ENCODE data around the gene EPB42. TPM values are rescaled to one million over a fixed set of nuclear protein-coding genes. Genes with fewer than 3 reads are reported as not detected.

The EPB42 gene
- total RNA-seq, 2 donors from 2014 or later, result not detected

DNA sequence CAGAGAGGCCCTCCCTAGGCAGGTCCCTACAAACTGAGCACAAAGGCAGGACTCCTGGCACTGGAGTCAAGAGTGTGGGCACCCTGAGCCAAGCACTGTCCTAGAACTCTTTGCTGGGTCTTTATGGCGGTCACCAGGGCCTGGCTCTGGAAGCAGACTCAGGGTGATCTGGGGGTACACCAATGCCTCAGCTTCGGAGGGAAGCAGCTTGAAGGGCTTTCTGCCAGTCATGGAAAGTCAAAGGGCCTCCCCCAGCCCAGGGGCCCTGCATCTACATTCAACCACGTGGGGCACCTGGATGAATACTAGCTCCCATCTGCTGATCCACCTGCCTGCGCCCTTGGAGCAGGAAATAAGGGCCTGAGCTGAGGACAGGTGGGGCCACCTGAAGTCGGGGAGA, 7.4 kb downstream of the EPB42 start:
- DNase-seq (ENCODE audit: low spot score), result no peak
- no peaks in the 10 kb centered on the region for H3K9me3 Mint-ChIP-seq
- no peaks in the 10 kb centered on the region for H3K4me1 Mint-ChIP-seq (ENCODE audit: low read depth in 2 of 2)
- no peak overlapping the region for H3K27ac Mint-ChIP-seq
- ATAC-seq, result no peak
- H3K27me3 Mint-ChIP-seq, result peaks cover 5 to 6% of the 10 kb centered on the region in 2 donors
- H3K4me3 Mint-ChIP-seq, result no peak overlapping the region
- H3K36me3 Mint-ChIP-seq, result no peaks in the 10 kb centered on the region

DNA sequence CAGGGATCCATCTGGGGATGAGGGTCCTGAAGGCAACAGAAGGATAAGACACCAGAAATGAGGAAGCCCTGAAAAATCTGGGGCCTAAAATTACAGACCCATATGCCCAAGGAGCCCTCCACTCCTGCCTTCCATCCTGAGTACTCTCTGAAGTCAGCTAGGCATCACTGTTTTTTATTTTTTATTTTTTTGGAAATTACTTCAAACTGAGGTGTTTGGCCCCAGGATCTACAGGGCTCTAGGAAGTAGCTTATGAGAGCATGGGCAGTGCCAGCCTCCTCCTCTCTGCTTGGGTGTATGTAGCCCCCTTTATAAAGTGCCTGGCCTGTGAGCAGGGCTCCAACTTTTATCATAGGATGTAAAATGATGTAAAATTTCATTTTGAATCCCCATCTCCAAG, 7.9 kb downstream of the EPB42 start:
- H3K9me3 Mint-ChIP-seq, result no peaks in the 10 kb centered on the region
- no peaks in the 10 kb centered on the region for H3K36me3 Mint-ChIP-seq
- DNase-seq (ENCODE audit: low spot score) (no peak), ATAC-seq (no peak)
- peaks cover 6 to 11% of the 10 kb centered on the region in 2 donors for H3K27me3 Mint-ChIP-seq
- no peak overlapping the region for H3K4me3 Mint-ChIP-seq
- H3K27ac Mint-ChIP-seq, result no peak overlapping the region
- no peaks in the 10 kb centered on the region for H3K4me1 Mint-ChIP-seq (ENCODE audit: low read depth in 2 of 2)

DNA sequence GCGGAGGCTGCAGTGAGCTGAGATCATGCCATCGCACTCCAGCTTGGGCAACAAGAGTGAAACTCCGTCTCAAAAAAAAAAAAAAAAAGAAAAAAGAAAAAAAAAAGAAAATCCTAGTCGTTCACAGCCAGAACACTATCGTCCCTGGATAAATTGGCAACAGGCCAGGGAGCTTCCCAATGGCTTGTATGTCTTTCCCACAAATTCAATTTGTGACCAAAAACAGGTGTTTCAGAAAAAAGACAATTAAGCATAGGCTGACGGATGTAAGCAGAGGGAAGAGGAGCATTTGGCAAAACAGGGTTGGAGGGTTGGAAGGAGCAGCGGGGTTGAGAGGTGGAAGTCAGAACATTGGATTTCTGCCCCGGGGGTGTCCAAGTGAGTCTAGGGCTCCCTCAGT, 8.5 kb downstream of the EPB42 start:
- ATAC-seq, result no peak
- DNase-seq (ENCODE audit: low spot score), result no peak
- H3K4me1 Mint-ChIP-seq (ENCODE audit: low read depth in 2 of 2), result no peaks in the 10 kb centered on the region
- no peaks in the 10 kb centered on the region for H3K36me3 Mint-ChIP-seq
- H3K27ac Mint-ChIP-seq, result no peak overlapping the region
- H3K9me3 Mint-ChIP-seq, result no peaks in the 10 kb centered on the region
- peaks cover 6 to 14% of the 10 kb centered on the region in 2 donors for H3K27me3 Mint-ChIP-seq
- H3K4me3 Mint-ChIP-seq, result no peak overlapping the region

- H3K4me1 Mint-ChIP-seq (ENCODE audit: low read depth in 2 of 2), result no peaks in the 10 kb centered on the region
- no peak overlapping the region for H3K4me3 Mint-ChIP-seq
- H3K27me3 Mint-ChIP-seq, result peaks cover 6 to 14% of the 10 kb centered on the region in 2 donors
- ATAC-seq (no peak), DNase-seq (ENCODE audit: low spot score) (no peak)
- H3K9me3 Mint-ChIP-seq, result no peaks in the 10 kb centered on the region
- peak overlapping the region in 1 of 2 donors; percentile 44 for H3K27ac Mint-ChIP-seq
- H3K36me3 Mint-ChIP-seq, result no peaks in the 10 kb centered on the region
Measured at GRCh38 chr15:43211224-43211735, 9.5 kb downstream of the EPB42 start.

DNA sequence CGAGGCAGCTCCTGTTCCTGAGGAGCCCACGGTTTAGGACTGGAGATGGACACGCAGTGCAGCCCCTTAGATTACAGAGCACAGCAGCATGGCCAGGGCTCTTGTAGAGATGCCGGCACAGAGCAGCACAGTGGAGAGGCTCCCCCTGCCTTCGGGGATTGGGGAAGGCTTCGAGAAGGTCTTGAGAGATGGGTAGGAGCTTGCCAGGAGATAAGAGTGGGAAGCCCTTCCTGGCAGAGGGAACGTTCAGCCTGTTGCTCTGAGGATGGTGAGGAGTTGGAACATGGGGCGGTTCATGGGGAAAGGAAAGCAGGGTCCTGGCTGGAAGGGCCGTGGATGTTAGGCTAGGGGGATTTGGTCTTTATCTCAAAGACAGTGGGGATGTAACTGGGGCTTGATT, 10.0 kb downstream of the EPB42 start:
- H3K27me3 Mint-ChIP-seq, result peaks cover 8 to 14% of the 10 kb centered on the region in 2 donors
- H3K4me3 Mint-ChIP-seq, result no peak overlapping the region
- ATAC-seq, result no peak
- no peaks in the 10 kb centered on the region for H3K9me3 Mint-ChIP-seq
- no peak for DNase-seq (ENCODE audit: low spot score)
- no peaks in the 10 kb centered on the region for H3K4me1 Mint-ChIP-seq (ENCODE audit: low read depth in 2 of 2)
- H3K27ac Mint-ChIP-seq, result peak overlapping the region in 1 of 2 donors; percentile 44
- H3K36me3 Mint-ChIP-seq, result no peaks in the 10 kb centered on the region

GRCh38 chr15:43210172-43210745, 10.6 kb downstream of the EPB42 start:
- Mint-ChIP-seq H3K4me3 (no peak overlapping the region), H3K27me3 (peaks cover 9 to 14% of the 10 kb centered on the region in 2 donors), H3K4me1 (ENCODE audit: low read depth in 2 of 2) (no peaks in the 10 kb centered on the region), H3K36me3 (no peaks in the 10 kb centered on the region), H3K9me3 (no peaks in the 10 kb centered on the region), H3K27ac (peak overlapping the region in 1 of 2 donors; percentile 44)
- DNase-seq (ENCODE audit: low spot score) (no peak), ATAC-seq (no peak)

GRCh38 chr15:43209059-43209824, 11.6 kb downstream of the EPB42 start:
- H3K27ac Mint-ChIP-seq, result no peak overlapping the region

GRCh38 chr15:43208052-43209002, 12.5 kb downstream of the EPB42 start:
- no peak overlapping the region for H3K27ac Mint-ChIP-seq
- peaks cover 14% of the 10 kb centered on the region in 2 donors for H3K27me3 Mint-ChIP-seq
- ATAC-seq, result no peak

More at GRCh38 chr15:43209059-43209824, 11.6 kb downstream of the EPB42 start:
- H3K27me3 Mint-ChIP-seq, result peaks cover 12 to 14% of the 10 kb centered on the region in 2 donors
- no peak overlapping the region for H3K4me3 Mint-ChIP-seq
- DNase-seq (ENCODE audit: low spot score) (no peak), ATAC-seq (no peak)
- no peaks in the 10 kb centered on the region for H3K9me3 Mint-ChIP-seq
- no peaks in the 10 kb centered on the region for H3K36me3 Mint-ChIP-seq
- H3K4me1 Mint-ChIP-seq (ENCODE audit: low read depth in 2 of 2), result peaks cover 4% of the 10 kb centered on the region in 2 donors

GRCh38 chr15:43207024-43207423, 13.8 kb downstream of the EPB42 start:
- no peaks in the 10 kb centered on the region for H3K36me3 Mint-ChIP-seq
- no peak overlapping the region for H3K4me3 Mint-ChIP-seq
- ATAC-seq (no peak), DNase-seq (ENCODE audit: low spot score) (no peak)
- peaks cover 7% of the 10 kb centered on the region in 2 donors for H3K4me1 Mint-ChIP-seq (ENCODE audit: low read depth in 2 of 2)
- H3K27ac Mint-ChIP-seq, result no peak overlapping the region
- H3K9me3 Mint-ChIP-seq, result no peaks in the 10 kb centered on the region
- H3K27me3 Mint-ChIP-seq, result peaks cover 14% of the 10 kb centered on the region in 2 donors

More at GRCh38 chr15:43208052-43209002, 12.5 kb downstream of the EPB42 start:
- DNase-seq (ENCODE audit: low spot score), result no peak
- peaks cover 7% of the 10 kb centered on the region in 2 donors for H3K4me1 Mint-ChIP-seq (ENCODE audit: low read depth in 2 of 2)
- H3K4me3 Mint-ChIP-seq, result no peak overlapping the region
- H3K9me3 Mint-ChIP-seq, result no peaks in the 10 kb centered on the region
- H3K36me3 Mint-ChIP-seq, result no peaks in the 10 kb centered on the region

GRCh38 chr15:43206054-43206453, 14.8 kb downstream of the EPB42 start:
- H3K4me3 Mint-ChIP-seq, result no peak overlapping the region

DNA sequence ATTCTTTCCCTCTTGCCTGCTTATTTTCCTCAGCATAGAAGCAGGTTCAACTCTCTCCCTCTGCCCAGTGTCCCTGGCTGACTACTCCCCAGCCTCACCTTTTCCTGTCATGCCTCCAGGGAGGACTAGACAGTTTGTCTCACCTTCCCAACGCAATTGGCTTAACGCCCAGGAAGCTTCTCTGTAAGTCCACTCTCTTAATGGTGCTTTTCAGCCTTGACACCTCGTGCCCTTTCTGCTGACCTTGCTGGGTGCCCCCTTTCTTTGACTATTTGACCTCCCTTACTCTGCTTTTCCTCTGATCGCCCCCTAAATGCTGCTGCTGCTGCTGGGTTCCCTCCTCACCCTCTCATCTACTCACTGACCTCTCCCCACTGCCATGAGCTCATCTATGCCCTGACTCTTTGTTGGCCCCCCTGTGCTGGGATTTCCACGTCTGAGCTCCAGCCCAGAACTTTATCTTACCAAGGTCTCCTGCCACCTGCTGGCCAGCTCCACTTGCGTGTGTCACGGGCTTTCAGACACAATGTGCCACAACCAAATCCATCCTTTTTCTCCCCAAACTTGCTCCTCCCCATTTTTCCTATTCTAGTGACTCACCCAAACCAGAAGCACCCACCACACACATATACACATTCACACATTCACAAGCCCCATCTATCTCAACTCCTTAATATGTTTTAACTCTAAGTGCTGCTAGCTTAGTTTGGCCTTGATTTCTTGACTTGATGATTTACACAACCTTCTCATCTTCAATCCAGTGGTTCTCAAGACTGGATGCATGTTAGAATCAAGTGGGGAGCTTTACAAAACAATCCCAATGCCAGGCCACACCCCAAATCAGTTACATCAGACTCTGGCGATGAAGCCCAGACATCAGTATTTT, 16.6 kb downstream of the EPB42 start:
- ATAC-seq (peak in 1 of 2 donors; percentile 46), DNase-seq (ENCODE audit: low spot score) (no peak)
- Mint-ChIP-seq H3K4me3 (no peak overlapping the region), H3K27ac (no peak overlapping the region), H3K9me3 (no peaks in the 10 kb centered on the region), H3K36me3 (no peaks in the 10 kb centered on the region), H3K27me3 (peaks cover 14% of the 10 kb centered on the region in 2 donors), H3K4me1 (ENCODE audit: low read depth in 2 of 2) (peaks cover 7% of the 10 kb centered on the region in 2 donors)

More at GRCh38 chr15:43206054-43206453, 14.8 kb downstream of the EPB42 start:
- no peaks in the 10 kb centered on the region for H3K9me3 Mint-ChIP-seq
- H3K4me1 Mint-ChIP-seq (ENCODE audit: low read depth in 2 of 2), result peaks cover 7% of the 10 kb centered on the region in 2 donors
- peaks cover 14% of the 10 kb centered on the region in 2 donors for H3K27me3 Mint-ChIP-seq
- ATAC-seq, result no peak
- DNase-seq (ENCODE audit: low spot score), result no peak
- H3K27ac Mint-ChIP-seq, result no peak overlapping the region
- no peaks in the 10 kb centered on the region for H3K36me3 Mint-ChIP-seq

DNA sequence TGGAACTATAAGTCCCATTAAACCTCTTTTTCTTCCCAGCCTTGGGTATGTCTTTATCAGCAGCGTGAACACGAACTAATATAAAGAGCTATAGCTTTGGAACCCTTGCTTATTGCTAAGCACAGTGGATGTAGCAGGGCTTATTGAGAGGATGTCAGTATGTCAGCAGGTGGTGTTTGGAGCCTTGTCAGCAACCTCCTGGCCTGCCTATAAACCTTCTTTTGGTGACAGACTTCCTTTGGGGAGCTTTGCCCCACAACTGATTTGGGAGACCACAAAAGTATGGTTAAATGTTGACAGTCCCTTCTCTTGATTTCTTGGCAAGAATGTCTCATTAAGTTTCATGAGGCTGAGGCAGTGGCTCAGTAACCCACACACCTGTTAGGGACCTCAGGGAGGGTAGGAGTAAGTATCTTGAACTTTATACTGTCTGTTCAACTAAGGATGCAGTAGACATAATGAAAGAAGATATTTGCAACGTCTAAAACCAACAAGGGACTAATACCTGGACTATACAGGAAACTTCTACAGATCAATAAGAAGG, 20.8 kb downstream of the EPB42 start:
- no peak for ATAC-seq

More for the DNA sequence above, 20.8 kb downstream of the EPB42 start:
- Mint-ChIP-seq H3K4me3 (no peak overlapping the region), H3K27ac (no peak overlapping the region), H3K27me3 (peaks cover 0 to 5% of the 10 kb centered on the region in 2 donors), H3K9me3 (no peaks in the 10 kb centered on the region), H3K4me1 (ENCODE audit: low read depth in 2 of 2) (peaks cover 7 to 11% of the 10 kb centered on the region in 2 donors), H3K36me3 (peaks cover 17% of the 10 kb centered on the region)
- DNase-seq (ENCODE audit: low spot score), result no peak
